GM23338 (cell line): ENCODE data around the gene GALNT5.

Experiments used
- CTCF ChIP-seq, 2 experiments: fragments of 200-600 bp in 1 of 2; sonication (generic) in 1 of 2; conservative IDR thresholded peaks; 2 replicates each; pipeline versions ENCODE4 v1.5.1 to v1.6.1; 2016 to 2017; ENCODE audit warnings: antibody characterized with exemption in 2 of 2, low read depth in 2 of 2, mild to moderate bottlenecking in 2 of 2, moderate library complexity in 1 of 2
- EZH2 ChIP-seq: fragments of 200-600 bp; sonication (generic); IDR thresholded peaks from one replicate; pipeline ENCODE4 v1.8.0; 2017; ENCODE audit warnings: antibody characterized with exemption, mild to moderate bottlenecking, low read depth; ENCODE audit not compliant: unreplicated experiment
- EZH2phosphoT487 ChIP-seq: fragments of 200-600 bp; sonication (generic); IDR thresholded peaks from one replicate; pipeline ENCODE4 v1.8.1; 2018; ENCODE audit warnings: antibody characterized with exemption; ENCODE audit not compliant: unreplicated experiment
- POLR2AphosphoS5 ChIP-seq: IDR thresholded peaks from 2 replicates; pipeline ENCODE4 v1.6.1; 2016; ENCODE audit warnings: antibody characterized with exemption, low read depth
- REST ChIP-seq: IDR thresholded peaks from one replicate; pipeline ENCODE4 v1.6.1; 2018; ENCODE audit warnings: antibody characterized with exemption; ENCODE audit not compliant: unreplicated experiment

- TF ChIP-seq POLR2AphosphoS5: no peak
- TF ChIP-seq EZH2: no peak
- no peak for TF ChIP-seq EZH2phosphoT487
- TF ChIP-seq CTCF (conservative IDR thresholded peaks at IDR 0.05; ENCODE audit: low read depth in 2 of 2): no peak
- no peak for TF ChIP-seq REST
Measured at GRCh38 chr2:157325786-157326185, 68.3 kb downstream of the GALNT5 start, which contains the start of gene ERMN.
